ENCODE results near the gene SELENOO.

Gene SELENOO, protein sequence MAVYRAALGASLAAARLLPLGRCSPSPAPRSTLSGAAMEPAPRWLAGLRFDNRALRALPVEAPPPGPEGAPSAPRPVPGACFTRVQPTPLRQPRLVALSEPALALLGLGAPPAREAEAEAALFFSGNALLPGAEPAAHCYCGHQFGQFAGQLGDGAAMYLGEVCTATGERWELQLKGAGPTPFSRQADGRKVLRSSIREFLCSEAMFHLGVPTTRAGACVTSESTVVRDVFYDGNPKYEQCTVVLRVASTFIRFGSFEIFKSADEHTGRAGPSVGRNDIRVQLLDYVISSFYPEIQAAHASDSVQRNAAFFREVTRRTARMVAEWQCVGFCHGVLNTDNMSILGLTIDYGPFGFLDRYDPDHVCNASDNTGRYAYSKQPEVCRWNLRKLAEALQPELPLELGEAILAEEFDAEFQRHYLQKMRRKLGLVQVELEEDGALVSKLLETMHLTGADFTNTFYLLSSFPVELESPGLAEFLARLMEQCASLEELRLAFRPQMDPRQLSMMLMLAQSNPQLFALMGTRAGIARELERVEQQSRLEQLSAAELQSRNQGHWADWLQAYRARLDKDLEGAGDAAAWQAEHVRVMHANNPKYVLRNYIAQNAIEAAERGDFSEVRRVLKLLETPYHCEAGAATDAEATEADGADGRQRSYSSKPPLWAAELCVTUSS

DNA sequence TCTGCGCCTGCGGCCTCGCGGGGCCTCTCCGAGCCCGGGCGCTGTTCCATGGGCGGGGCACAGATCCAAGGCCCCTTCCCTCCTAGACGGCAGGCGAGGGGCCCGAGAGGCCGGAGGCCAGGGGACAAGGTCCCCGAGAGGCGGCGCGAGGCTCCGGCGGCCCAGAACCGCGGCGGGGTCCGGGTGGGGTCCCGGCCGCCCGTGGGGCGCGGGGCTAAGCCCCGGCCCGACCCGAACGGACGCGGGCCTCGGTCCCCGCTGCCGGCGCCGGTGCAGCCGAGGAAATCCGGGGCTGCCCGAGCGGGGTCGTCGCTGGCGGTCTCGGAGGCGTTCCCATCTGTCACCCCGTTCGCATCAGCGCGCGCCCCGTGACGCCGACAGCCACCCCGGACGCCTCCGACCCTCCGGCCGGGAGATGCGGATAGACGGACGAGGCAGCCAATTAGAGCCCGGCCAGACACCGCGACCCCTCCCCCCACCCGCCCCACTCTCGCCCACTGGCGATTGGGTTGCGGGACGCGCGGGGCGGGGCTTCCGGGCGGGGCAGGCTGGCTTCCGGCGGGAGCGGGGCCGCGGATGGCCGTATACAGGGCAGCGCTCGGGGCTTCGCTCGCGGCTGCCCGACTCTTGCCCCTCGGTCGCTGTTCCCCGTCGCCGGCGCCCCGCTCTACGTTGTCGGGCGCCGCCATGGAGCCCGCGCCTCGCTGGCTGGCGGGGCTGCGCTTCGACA, at the start of gene SELENOO:
TSS of gene SELENOO (plus strand) at position 551 of the 730 bp plus-strand sequence. CDS start at position 577, 26 bp downstream.
- TF ChIP-seq POLR2A (IDR thresholded peaks at IDR 0.05; ENCODE audit: low read length): peak; percentile 58
- TF ChIP-seq GATA1 (IDR thresholded peaks at IDR 0.05; ENCODE audit: low read depth, low read length): no peak
- peak; percentile 92 to 96 for DNase-seq

GRCh38 chr22:50151571-50152537, 49.0 kb upstream of the SELENOO start:
- DNase-seq: no peak
- TF ChIP-seq POLR2A (IDR thresholded peaks at IDR 0.05; ENCODE audit: low read length) (no peak), GATA1 (IDR thresholded peaks at IDR 0.05; ENCODE audit: low read depth, low read length) (no peak)

DNA sequence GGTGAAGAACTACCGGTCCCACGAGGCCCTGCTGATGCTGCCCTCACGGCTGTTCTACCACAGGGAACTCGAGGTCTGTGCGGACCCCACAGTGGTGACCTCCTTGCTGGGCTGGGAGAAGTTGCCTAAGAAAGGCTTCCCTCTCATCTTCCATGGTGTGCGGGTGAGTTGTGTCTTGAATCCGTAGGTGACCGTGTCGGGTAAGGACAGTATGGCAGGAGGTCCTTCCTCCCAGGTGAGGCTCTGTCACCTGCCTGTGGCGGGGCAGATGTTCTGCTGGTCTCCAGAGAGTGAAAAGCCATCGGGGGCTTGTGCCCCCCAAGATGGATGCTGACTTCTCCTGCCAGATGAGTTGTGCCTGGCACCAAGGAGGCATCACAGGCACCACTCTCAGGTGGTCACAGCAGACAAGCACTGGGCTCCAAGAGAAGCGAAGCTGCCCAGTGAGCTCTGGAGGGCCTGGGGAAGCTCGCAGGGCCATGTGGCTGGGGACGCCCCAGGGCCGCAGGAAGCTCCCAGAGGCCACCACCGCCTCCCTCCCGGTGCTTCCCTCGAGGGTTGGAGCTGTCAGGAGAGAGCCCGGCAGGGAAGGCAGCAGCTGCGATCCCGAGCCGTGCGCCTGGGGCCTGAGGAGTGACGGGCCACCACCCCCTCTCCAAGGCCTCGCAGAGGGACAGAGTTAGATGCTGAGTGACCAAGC, 47.6 kb upstream of the SELENOO start:
- DNase-seq: no peak
- TF ChIP-seq GATA1 (IDR thresholded peaks at IDR 0.05; ENCODE audit: low read depth, low read length) (no peak), POLR2A (IDR thresholded peaks at IDR 0.05; ENCODE audit: low read length) (no peak)

DNA sequence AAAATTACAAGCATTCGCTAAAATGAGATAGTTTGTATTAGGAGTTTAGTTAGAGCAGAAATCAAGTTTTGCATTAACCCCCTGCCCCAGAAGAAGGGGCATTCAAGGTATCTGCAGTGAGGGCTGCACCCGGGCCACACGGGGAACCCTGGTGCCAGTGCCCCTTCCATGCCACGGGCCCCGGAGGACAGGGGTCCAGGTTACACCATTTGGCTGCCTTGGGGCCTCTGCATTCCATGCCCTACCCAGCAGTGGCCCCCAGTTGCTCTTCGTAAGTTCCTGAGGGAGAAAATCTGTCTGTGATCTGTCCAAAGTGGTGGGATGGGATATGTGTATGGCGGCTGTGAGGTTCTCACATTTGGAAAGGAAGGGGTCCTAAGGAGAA, 47.1 kb upstream of the SELENOO start:
- no peak for DNase-seq
- no peak for TF ChIP-seq GATA1 (IDR thresholded peaks at IDR 0.05; ENCODE audit: low read depth, low read length)
- no peak for TF ChIP-seq POLR2A (IDR thresholded peaks at IDR 0.05; ENCODE audit: low read length)

- no peak for DNase-seq
- TF ChIP-seq GATA1 (IDR thresholded peaks at IDR 0.05; ENCODE audit: low read depth, low read length) (no peak), POLR2A (IDR thresholded peaks at IDR 0.05; ENCODE audit: low read length) (no peak)
Observed at GRCh38 chr22:50157709-50158375, 43.0 kb upstream of the SELENOO start.

GRCh38 chr22:50160947-50161346, 39.9 kb upstream of the SELENOO start:
- TF ChIP-seq POLR2A (IDR thresholded peaks at IDR 0.05; ENCODE audit: low read length) (no peak), GATA1 (IDR thresholded peaks at IDR 0.05; ENCODE audit: low read depth, low read length) (no peak)
- no peak for DNase-seq

DNA sequence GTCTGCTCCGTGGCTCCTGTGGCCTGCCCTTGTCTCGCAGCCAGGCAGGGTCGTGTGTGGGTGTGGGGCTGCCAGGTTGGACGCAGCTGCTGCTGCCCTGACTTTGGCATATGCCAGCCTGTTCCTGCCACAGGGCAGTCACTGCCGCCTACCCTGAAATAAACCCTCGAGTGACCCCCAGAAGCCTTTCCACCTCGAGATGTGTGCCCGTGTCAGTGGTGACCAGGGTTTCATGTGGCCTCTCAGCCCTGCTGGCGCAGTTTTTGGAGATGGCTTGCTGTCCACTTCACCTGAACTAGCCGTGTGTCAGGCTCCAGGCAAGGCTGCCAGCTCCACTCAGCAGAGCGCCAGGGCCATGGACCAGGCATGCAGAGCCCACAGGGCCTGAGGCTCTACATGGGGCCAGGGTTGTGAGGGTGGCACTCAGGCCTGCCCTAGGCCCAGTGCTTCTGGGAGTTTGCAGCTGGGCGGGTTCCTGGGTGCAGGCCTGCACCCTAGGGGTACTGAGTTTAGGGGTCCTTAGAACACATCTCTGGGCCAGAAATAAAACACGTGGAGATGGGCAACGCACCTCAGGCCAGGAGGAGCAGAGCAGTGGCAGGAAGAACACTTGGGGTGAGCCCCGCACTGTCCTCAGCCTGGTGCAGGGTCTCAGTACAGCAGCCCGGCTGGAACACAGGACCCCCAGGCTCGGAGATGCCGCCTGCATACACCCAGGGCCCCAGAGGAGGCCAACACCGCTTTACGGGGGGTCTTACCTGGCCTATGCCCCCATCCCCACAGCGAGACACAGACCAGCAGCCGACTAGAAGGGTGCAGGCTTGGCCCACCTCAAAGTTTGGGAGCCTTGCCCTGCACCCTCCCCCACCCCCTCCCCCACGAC, 39.1 kb upstream of the SELENOO start:
- no peak for TF ChIP-seq POLR2A (IDR thresholded peaks at IDR 0.05; ENCODE audit: low read length)
- no peak for TF ChIP-seq GATA1 (IDR thresholded peaks at IDR 0.05; ENCODE audit: low read depth, low read length)

DNA sequence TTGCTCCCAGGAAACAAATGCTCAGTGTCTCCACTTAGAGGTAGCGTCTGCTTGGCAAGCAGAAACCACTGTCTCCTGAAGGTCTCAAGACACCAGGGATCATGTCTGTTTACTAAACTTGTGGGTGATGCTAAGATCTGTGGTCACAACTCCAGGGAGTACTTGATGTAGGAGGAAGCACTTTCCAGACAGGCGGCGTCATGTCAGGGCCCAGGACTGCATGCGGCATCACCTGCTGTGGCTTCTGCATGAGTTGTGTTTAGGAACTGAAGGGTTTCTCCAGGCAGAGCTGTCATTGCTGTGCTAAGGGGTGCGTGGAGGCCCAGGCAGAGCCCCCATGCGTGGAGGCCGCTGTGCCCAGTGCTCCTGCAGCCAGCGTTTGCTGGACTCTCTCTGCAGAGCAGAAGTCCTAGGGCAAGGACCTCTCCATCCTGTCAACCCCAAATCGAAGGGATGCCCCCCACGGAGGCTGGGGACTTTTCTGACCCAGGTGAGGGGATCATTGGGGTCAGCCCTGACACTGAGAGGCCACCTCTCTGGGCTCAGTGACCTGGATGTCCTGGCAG, 38.3 kb upstream of the SELENOO start:
- TF ChIP-seq POLR2A (IDR thresholded peaks at IDR 0.05; ENCODE audit: low read length) (no peak), GATA1 (IDR thresholded peaks at IDR 0.05; ENCODE audit: low read depth, low read length) (no peak)
- DNase-seq: no peak

More for the DNA sequence above, 39.1 kb upstream of the SELENOO start:
- DNase-seq: no peak

DNA sequence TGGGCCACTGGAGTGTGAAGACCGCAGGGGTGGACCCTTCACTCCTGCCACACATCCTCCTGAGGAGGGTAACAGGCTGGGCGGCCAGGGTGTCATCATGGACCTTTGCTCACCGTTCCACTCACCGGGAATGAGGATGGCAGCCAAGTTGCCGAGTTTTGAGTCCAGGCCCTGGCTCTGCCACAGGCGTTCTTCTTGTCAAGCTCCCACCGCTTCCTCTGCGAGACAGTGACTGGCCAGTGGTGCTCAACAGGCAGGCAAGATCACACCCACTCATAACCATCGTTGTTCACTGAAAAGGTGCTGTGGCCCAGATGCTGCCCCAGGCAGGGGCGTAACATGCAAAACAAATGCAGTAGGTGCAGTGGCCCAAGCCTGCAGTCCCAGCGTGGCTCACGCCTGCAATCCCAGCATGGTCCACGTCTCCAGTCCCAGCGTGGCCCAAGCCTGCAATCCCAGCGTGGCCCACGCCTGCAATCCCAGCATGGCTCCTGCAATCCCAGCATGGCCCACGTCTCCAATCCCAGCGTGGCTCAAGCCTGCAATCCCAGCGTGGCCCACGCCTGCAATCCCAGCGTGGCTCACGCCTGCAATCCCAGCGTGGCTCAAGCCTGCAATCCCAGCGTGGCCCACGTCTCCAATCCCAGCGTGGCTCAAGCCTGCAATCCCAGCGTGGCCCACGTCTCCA, 35.2 kb upstream of the SELENOO start:
- no peak for TF ChIP-seq POLR2A (IDR thresholded peaks at IDR 0.05; ENCODE audit: low read length)
- TF ChIP-seq GATA1 (IDR thresholded peaks at IDR 0.05; ENCODE audit: low read depth, low read length): no peak
- no peak for DNase-seq

GRCh38 chr22:50167689-50168489, 32.9 kb upstream of the SELENOO start:
- TF ChIP-seq GATA1 (IDR thresholded peaks at IDR 0.05; ENCODE audit: low read depth, low read length) (no peak), POLR2A (IDR thresholded peaks at IDR 0.05; ENCODE audit: low read length) (no peak)
- no peak for DNase-seq

DNA sequence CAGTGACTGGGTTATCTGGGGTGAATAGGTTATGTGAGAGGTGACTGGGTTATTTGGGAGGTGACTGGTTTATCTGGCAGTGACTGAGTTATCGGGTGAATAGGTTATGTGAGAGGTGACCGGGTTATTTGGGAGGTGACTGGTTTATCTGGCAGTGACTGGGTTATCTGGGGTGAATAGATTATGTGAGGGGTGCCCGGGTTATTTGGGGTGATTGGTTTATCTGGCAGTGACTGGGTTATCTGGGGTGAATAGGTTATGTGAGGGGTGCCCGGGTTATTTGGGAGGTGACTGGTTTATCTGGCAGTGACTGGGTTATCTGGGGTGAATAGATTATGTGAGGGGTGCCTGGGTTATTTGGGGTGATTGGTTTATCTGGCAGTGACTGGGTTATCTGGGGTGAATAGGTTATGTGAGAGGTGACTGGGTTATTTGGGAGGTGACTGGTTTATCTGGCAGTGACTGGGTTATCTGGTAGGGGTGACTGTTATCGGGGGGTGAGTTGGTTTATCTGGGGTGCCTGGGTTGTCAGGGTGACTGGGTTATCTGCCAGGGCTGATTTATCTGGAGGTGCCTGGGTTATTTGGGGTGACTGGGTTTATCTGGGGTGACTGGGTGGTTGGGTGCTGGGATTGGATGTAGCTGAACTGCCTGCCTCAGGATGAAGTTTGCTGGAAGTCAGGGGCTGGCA, 32.2 kb upstream of the SELENOO start:
- DNase-seq: peak; percentile 60 to 78

Data from erythroblast (primary cell).